Stimulated activated naive B cell treated with anti-CD40 and anti-IgM and Interleukin-4, amounts not matched to agents 10 μg/mL and 1 μg/mL and 100 μg/mL, for 72 hours (primary cell): Measurements from ENCODE around the gene PIGH.
A peak's percentile ranks its signal among the peaks of the same experiment; 100 is the strongest.

Experiments used
- ATAC-seq, 2 donors: fragments of 150-1000 bp; cut with Tn5 transposase; replicated peaks; 2 replicates each; pipeline ENCODE4 v1.10.0; 2021; ENCODE audit warnings: moderate library complexity in 1 of 2
- DNase-seq: peaks from one replicate; pipeline ENCODE4 v3.0.0; 2021
- H3K27ac Mint-ChIP-seq: one replicate; pipeline ENCODE4 v1.8.0; 2022; ENCODE audit warnings: mild to moderate bottlenecking, mixed read lengths
- H3K27me3 Mint-ChIP-seq, 2 donors: one replicate each; pipeline ENCODE4 v1.8.0; 2022; ENCODE audit warnings: mixed read lengths in 2 of 2
- H3K36me3 Mint-ChIP-seq, 2 donors: one replicate each; pipeline ENCODE4 v1.8.0; 2022; ENCODE audit warnings: mixed read lengths in 2 of 2, mild to moderate bottlenecking in 1 of 2
- H3K4me1 Mint-ChIP-seq, 2 donors: one replicate each; pipeline ENCODE4 v1.8.0; 2022; ENCODE audit warnings: mixed read lengths in 2 of 2, mild to moderate bottlenecking in 1 of 2
- H3K4me3 Mint-ChIP-seq, 2 donors: one replicate each; pipeline ENCODE4 v1.8.0; 2022; ENCODE audit warnings: mild to moderate bottlenecking in 2 of 2, mixed read lengths in 2 of 2, moderate library complexity in 1 of 2
- H3K9me3 Mint-ChIP-seq, 2 donors: one replicate each; pipeline ENCODE4 v1.8.0; 2022; ENCODE audit warnings: mixed read lengths in 2 of 2, mild to moderate bottlenecking in 1 of 2

Gene PIGH

DNA sequence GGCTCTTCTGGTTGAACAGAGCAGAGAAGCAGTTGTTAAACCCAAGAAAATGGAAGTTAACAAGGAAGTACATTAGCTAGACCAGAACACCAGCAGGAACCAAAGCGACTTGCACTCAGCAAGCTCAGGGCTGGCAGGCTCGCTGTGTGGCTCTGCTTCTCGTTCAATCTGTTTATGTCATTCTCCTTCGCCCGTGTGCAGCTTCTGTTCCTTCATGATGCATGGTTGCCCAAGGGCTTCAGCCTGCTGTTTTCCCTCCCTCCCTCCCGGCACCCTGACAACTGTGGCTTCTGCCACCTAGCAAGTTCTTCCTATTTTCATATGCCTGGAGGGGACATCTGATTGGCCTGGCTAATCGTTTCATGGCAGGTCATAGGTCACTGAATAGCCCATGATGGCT is 25.3 kb downstream of the PIGH start:
- Mint-ChIP-seq H3K4me1 (peaks cover 0 to 7% of the 10 kb centered on the region in 2 donors), H3K4me3 (no peak overlapping the region), H3K27me3 (peaks cover 4 to 5% of the 10 kb centered on the region in 2 donors), H3K9me3 (no peaks in the 10 kb centered on the region), H3K36me3 (no peaks in the 10 kb centered on the region), H3K27ac (no peak overlapping the region)
- ATAC-seq (no peak), DNase-seq (no peak)

GRCh38 chr14:67574156-67574555 is 25.9 kb downstream of the PIGH start:
- Mint-ChIP-seq H3K27me3 (peaks cover 4 to 5% of the 10 kb centered on the region in 2 donors), H3K9me3 (no peaks in the 10 kb centered on the region), H3K4me1 (peaks cover 0 to 4% of the 10 kb centered on the region in 2 donors), H3K27ac (no peak overlapping the region), H3K36me3 (no peaks in the 10 kb centered on the region), H3K4me3 (no peak overlapping the region)
- DNase-seq, result no peak
- no peak for ATAC-seq

GRCh38 chr14:67573228-67574010 is 26.6 kb downstream of the PIGH start:
- no peak overlapping the region for H3K4me3 Mint-ChIP-seq
- no peaks in the 10 kb centered on the region for H3K36me3 Mint-ChIP-seq
- H3K4me1 Mint-ChIP-seq, result peaks cover 0 to 4% of the 10 kb centered on the region in 2 donors
- no peak overlapping the region for H3K27ac Mint-ChIP-seq
- ATAC-seq (no peak), DNase-seq (no peak)
- H3K9me3 Mint-ChIP-seq, result no peaks in the 10 kb centered on the region
- peaks cover 4 to 5% of the 10 kb centered on the region in 2 donors for H3K27me3 Mint-ChIP-seq

- H3K27ac Mint-ChIP-seq, result no peak overlapping the region
Observed at GRCh38 chr14:67572608-67573007, 27.5 kb downstream of the PIGH start.

GRCh38 chr14:67571991-67572323 is 28.1 kb downstream of the PIGH start:
- H3K27ac Mint-ChIP-seq, result no peak overlapping the region

More at GRCh38 chr14:67572608-67573007, 27.5 kb downstream of the PIGH start:
- no peaks in the 10 kb centered on the region for H3K36me3 Mint-ChIP-seq
- peaks cover 0 to 4% of the 10 kb centered on the region in 2 donors for H3K4me1 Mint-ChIP-seq
- H3K4me3 Mint-ChIP-seq, result no peak overlapping the region
- peaks cover 4 to 5% of the 10 kb centered on the region in 2 donors for H3K27me3 Mint-ChIP-seq
- no peak for ATAC-seq
- DNase-seq, result no peak
- H3K9me3 Mint-ChIP-seq, result no peaks in the 10 kb centered on the region

GRCh38 chr14:67571275-67571990 is 28.6 kb downstream of the PIGH start:
- Mint-ChIP-seq H3K27me3 (peaks cover 4 to 5% of the 10 kb centered on the region in 2 donors), H3K36me3 (no peaks in the 10 kb centered on the region), H3K9me3 (no peaks in the 10 kb centered on the region), H3K4me1 (peaks cover 0 to 4% of the 10 kb centered on the region in 2 donors), H3K27ac (no peak overlapping the region), H3K4me3 (no peak overlapping the region)
- DNase-seq (peak; percentile 44), ATAC-seq (peak; percentile 94 to 97)

More at GRCh38 chr14:67571991-67572323, 28.1 kb downstream of the PIGH start:
- H3K9me3 Mint-ChIP-seq, result no peaks in the 10 kb centered on the region
- no peak overlapping the region for H3K4me3 Mint-ChIP-seq
- peaks cover 4 to 5% of the 10 kb centered on the region in 2 donors for H3K27me3 Mint-ChIP-seq
- ATAC-seq, result no peak
- no peak for DNase-seq
- no peaks in the 10 kb centered on the region for H3K36me3 Mint-ChIP-seq
- H3K4me1 Mint-ChIP-seq, result peaks cover 0 to 4% of the 10 kb centered on the region in 2 donors

DNA sequence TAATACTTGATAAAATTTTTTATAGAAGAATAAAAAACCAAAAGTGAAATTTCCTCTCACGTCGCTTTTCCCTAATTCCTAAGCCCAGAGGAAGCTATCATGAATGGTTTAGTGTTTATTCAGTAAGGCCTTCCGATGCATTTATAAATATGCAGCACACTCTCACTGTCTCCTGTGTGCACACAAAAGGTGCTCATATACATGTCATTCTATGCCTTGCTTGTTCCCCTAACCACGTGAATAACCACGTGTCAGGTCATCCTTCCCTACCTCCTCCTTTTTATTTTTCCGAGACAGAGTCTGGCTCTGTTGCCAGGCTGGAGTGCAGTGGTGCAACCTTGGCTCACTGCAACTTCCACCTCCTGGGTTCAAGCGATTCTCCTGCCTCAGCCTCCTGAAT is 29.6 kb downstream of the PIGH start:
- ATAC-seq (no peak), DNase-seq (no peak)
- H3K27me3 Mint-ChIP-seq, result peaks cover 4 to 5% of the 10 kb centered on the region in 2 donors
- no peak overlapping the region for H3K27ac Mint-ChIP-seq
- H3K4me3 Mint-ChIP-seq, result no peak overlapping the region
- no peaks in the 10 kb centered on the region for H3K36me3 Mint-ChIP-seq
- peaks cover 0 to 4% of the 10 kb centered on the region in 2 donors for H3K4me1 Mint-ChIP-seq
- no peaks in the 10 kb centered on the region for H3K9me3 Mint-ChIP-seq

DNA sequence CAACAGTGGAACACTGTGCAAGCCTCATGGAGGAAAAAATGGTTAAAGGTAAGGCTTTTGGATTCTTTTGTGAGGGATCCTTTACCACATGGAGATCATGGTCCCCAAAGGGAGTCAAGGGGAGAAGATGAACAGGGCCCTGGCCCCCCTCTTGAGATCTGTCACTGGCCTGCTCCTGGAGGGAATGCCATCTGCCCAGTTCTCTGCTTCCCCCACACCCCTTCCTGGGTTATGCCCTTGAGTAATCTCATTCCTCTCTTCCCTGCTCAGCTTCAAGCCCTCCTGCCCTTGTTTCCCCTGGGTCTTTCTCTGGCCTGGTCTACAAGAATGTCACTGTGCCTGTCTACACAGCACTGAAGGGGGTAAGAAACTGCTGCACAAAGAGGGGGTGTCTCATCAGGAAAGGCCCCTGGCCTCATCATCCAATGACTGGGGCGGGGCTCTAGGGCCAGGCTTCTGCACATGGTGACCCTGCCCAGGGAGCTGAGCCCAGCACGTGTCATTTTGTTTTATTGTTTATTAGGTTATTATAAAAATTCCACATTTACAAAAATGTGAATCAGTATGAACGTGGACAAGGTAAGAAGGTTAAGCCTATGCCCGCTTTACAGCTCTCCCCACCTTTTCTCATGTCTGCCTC is 30.3 kb downstream of the PIGH start:
- H3K9me3 Mint-ChIP-seq, result no peaks in the 10 kb centered on the region
- ATAC-seq, result no peak
- peaks cover 2 to 4% of the 10 kb centered on the region in 2 donors for H3K4me1 Mint-ChIP-seq
- peaks cover 4 to 5% of the 10 kb centered on the region in 2 donors for H3K27me3 Mint-ChIP-seq
- no peak for DNase-seq
- no peak overlapping the region for H3K27ac Mint-ChIP-seq
- no peaks in the 10 kb centered on the region for H3K36me3 Mint-ChIP-seq
- H3K4me3 Mint-ChIP-seq, result no peak overlapping the region

- no peak overlapping the region for H3K4me3 Mint-ChIP-seq
- H3K27ac Mint-ChIP-seq, result no peak overlapping the region
- ATAC-seq (no peak), DNase-seq (no peak)
- H3K27me3 Mint-ChIP-seq, result peaks cover 4 to 5% of the 10 kb centered on the region in 2 donors
- H3K36me3 Mint-ChIP-seq, result no peaks in the 10 kb centered on the region
- peaks cover 6 to 9% of the 10 kb centered on the region in 2 donors for H3K4me1 Mint-ChIP-seq
- no peaks in the 10 kb centered on the region for H3K9me3 Mint-ChIP-seq
Observed at GRCh38 chr14:67569011-67569650, 30.9 kb downstream of the PIGH start.

DNA sequence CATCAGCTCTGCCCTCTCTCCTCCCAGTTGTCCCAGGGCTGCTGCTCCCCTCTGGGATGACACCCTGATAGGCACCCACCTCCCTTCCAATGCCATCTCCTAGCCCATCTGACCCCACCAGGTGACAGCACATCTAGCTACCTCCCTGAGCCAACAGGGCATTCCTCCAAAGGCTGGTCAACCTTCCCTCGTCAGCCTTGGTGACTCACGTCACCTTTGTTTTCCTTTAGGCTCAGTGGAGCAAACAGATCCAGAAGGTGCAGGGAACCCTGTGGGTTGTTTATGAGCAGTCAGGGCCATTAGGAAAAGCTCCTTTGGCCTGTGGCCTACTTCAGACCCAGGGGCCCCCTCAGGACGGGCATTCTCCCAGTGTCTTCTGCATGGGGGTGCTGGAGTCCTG is 32.4 kb downstream of the PIGH start:
- DNase-seq, result no peak
- Mint-ChIP-seq H3K9me3 (no peaks in the 10 kb centered on the region), H3K4me1 (peaks cover 6 to 10% of the 10 kb centered on the region in 2 donors), H3K27me3 (peaks cover 4 to 5% of the 10 kb centered on the region in 2 donors), H3K36me3 (no peaks in the 10 kb centered on the region), H3K27ac (no peak overlapping the region), H3K4me3 (no peak overlapping the region)
- ATAC-seq, result no peak

DNA sequence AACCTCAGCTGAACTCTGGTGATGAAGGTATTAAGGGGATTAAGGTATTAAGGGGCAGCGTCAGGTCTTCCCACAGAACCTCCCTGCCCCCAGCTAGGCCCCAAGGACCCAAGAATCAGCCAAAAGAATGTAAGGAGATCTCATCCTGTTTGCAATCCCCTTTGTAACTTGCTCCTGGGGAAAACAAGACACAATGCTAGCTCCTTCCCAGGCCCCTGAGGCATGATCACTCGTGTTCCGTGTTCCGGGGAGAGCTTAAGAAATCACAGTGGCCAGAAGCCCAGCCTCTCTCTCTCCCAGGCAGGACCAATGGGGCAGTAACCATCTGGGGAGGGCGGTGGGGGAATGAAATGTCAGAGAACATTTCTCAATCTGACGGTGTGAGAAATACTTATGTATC is 33.2 kb downstream of the PIGH start:
- Mint-ChIP-seq H3K4me1 (peaks cover 6 to 10% of the 10 kb centered on the region in 2 donors), H3K27ac (no peak overlapping the region)

DNA sequence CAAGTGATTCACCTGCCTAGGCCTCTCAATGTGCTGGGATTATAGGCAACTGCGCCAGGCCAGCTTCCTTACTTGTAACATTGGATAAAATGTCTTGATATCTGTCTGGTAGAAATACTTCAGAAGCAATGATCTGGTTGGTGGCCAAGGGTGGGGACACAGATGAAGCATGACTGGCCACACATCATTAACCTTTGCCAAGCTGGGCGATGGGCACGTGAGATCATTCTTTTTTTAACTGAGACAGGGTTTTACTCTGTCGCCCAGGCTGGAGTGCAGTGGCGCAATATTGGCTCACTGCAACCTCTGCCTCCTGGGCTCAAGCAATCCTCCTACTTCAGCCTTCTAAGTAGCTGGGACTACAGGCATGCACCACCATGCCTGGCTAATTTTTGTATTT is 35.8 kb downstream of the PIGH start:
- DNase-seq, result no peak
- Mint-ChIP-seq H3K36me3 (no peaks in the 10 kb centered on the region), H3K27ac (no peak overlapping the region), H3K27me3 (no peaks in the 10 kb centered on the region), H3K9me3 (no peaks in the 10 kb centered on the region), H3K4me1 (peaks cover 3 to 10% of the 10 kb centered on the region in 2 donors), H3K4me3 (no peak overlapping the region)
- no peak for ATAC-seq

More for the DNA sequence above, 33.2 kb downstream of the PIGH start:
- ATAC-seq (no peak), DNase-seq (no peak)
- Mint-ChIP-seq H3K4me3 (no peak overlapping the region), H3K36me3 (no peaks in the 10 kb centered on the region), H3K27me3 (peaks cover 4 to 5% of the 10 kb centered on the region in 2 donors), H3K9me3 (no peaks in the 10 kb centered on the region)

GRCh38 chr14:67562776-67563150 is 37.3 kb downstream of the PIGH start:
- ATAC-seq, result no peak
- Mint-ChIP-seq H3K4me1 (peaks cover 3 to 10% of the 10 kb centered on the region in 2 donors), H3K27me3 (peaks cover 0 to 4% of the 10 kb centered on the region in 2 donors)

More at GRCh38 chr14:67562776-67563150, 37.3 kb downstream of the PIGH start:
- H3K9me3 Mint-ChIP-seq, result no peaks in the 10 kb centered on the region
- H3K36me3 Mint-ChIP-seq, result no peaks in the 10 kb centered on the region
- no peak for DNase-seq
- no peak overlapping the region for H3K4me3 Mint-ChIP-seq
- no peak overlapping the region for H3K27ac Mint-ChIP-seq
